8988T (cell line): ENCODE results near the gene POU2AF1.

Experiments
- DNase-seq: peaks from one replicate; pipeline ENCODE4 v3.0.0; 2011

POU2AF1 gene

DNA sequence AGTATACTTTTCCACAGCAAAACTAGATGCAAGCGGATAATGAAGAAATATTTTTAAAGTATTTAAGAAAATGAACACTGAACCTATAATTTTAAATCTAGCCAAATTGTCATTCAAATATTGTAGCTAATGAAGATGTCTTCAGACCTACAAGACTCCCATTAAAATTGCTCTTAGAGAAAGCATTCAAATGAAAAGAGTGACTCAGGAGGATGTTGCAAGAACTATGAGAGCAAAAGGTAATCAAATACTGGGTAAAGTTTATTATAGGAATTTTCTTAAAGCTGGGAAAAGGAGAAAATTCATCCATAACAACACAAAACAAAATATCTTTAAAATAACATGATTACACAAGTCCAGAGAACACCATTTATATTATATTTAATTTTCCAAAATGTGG is 5.4 kb upstream of the POU2AF1 start:
- DNase-seq, result no peak

- no peak for DNase-seq
These were observed 3.4 kb upstream of the POU2AF1 start for GRCh38 chr11:111382451-111382850.

- DNase-seq, result no peak
These were observed 594 bp upstream of the POU2AF1 start for GRCh38 chr11:111379602-111380136.

- DNase-seq, result no peak
These were observed 752 bp downstream of the POU2AF1 start for GRCh38 chr11:111378185-111378860.

DNA sequence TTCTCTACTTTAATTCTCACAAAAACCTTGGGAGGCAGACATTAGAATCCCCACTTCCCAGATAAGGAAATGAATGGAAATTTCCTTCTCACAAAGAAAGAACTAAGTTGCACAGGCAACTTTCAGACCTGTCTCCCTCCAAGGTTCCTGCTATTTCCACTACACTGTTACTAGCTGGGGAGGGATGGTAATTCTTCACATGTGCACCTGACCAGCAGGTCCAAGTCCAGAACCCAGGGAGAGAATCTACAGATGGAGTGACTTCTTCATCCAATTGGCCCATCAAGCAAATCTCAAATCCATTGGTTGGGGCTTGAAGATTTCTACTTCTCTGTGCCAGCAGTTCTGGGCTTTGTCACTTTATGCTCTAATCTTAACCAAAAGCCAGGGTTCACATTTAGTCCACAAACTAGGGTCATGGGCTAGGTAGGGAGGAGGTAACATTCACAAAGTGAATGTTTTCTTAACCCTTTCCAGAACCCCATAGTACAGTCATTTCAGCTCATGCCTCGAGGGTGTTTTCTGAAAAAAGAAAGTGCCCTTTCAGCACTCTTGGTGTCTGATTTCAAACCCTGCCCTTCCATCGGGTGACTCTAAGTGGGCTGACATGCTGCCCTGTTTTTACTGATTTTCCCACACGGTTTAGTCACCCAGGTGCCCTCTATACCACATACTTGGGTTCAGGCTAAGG is 2.7 kb downstream of the POU2AF1 start:
- DNase-seq, result no peak

- no peak for DNase-seq
These were observed 5.5 kb downstream of the POU2AF1 start for GRCh38 chr11:111373590-111373989.

DNA sequence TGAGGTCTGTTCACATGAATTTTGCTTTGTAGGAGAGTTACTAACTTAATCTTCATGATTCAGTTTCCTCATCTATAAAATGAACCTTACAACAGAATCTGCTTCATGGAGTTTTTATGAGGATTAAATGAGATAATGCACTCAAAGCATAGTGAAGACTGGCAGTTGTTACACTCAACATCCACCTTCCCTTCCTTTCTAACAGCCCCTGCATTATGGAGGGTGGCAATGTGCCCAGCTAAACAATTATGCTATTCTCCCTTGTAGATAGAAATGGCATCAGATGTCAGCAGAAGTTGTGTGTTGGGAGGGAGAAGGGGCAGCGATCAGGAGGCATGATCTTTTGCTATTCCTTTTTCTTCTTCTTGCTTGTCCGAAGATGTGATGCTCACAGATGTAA is 6.5 kb downstream of the POU2AF1 start:
- no peak for DNase-seq

GRCh38 chr11:111370902-111371578 is 8.0 kb downstream of the POU2AF1 start:
- no peak for DNase-seq

DNA sequence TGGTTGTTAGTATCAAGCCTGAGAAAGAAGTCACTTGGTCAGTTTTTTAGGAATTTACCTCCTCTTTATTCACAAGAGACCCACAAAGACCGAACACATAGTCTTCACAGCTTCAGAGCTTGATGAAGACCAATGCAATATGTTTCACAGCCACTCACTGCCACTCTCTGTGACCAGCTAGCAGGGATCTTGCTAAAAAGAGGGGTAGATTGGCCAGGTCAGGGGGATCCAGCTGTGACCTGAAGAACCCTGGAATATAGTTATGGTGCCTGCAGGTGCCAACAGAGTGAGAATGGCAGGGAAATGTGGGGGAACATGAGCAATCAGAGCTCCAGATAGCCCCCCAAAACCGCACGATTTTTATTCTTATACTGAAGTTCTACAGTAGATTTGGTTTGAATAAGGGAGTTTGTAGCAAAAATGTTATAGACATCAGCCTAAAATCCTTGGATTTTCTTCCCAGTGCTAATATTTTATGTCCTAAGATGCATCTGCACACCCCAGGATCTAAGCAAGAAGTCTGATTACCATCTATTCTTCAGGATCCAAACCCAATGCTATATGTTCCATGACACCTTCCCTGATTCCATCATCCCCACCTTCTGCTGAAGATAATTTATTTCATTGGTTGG is 8.7 kb downstream of the POU2AF1 start:
- no peak for DNase-seq

DNA sequence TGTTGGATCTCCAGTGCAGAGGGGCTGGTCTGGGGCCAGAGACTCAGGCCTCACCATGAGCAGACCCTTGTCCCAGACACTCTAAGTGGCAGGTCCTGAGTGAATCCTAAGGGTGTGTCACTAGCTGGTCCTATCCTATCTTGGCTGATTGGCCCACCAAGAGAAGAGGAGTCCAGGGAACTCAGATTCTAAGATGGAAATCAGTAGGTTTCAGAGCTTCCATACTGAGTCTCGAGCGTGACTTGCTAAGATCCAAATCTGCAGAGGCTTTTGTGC is 10.9 kb downstream of the POU2AF1 start:
- DNase-seq, result no peak

GRCh38 chr11:111367411-111368284 is 11.4 kb downstream of the POU2AF1 start:
- DNase-seq, result no peak

DNA sequence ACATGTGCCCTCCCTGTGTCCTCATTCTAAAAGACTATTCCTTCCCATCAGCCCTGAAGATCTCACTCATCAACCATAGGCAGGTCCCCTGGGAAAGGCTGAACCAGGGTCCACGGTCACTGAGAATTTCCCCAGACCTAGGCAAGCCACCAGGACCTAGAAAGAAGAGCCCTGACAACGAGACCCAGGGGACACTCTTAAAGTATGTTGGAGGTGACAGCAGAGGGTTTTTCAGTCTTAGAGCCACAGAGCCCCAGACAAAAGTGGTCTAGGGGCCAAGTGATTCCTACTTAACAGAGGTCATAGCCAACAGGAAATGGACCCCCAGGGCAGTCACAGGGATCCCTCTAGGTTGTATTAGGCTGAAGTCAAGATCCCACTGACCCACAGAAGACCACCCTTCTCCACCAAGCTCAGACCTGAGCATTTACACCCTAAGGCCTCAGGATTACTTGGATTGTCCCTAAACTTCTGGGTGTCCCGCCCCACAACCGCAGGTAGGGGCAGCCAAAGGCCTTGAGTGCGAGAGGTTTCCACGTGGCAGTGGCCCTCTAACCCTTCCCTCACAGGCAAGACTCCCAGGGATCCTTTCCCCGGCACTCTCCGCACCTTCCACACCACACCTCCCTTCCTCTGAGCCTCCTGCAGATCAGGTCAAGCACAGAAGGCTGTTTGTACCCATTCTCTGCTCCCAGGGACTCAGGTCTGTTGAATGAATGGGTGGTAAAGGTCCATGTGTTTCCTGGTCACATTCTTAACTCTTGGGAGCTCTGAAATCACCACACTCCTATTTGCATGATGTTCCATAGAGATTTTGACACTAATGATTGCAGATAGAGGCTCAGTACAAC is 12.3 kb downstream of the POU2AF1 start:
- no peak for DNase-seq

GRCh38 chr11:111365722-111366559 is 13.1 kb downstream of the POU2AF1 start:
- DNase-seq, result no peak

GRCh38 chr11:111364503-111364902 is 14.6 kb downstream of the POU2AF1 start:
- DNase-seq, result no peak

DNA sequence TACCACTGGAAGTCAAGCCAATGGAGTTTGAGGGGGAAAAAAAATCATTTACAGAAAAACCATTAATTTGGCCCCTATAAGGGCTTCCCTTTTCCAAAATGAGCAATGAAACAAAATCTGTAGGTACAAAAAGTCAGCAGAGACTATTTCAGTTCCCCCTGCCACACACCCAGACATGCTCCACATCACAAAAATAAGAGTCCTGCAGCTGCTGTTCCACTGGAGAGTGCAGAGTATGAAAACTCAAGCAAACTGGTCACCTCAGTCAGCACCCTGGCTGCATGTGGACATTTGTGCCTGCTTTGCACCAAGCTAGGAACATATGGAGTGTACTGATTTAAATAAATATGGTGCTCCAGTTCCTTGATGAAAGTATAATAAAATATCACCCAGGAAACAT is 15.1 kb downstream of the POU2AF1 start:
- no peak for DNase-seq

GRCh38 chr11:111362887-111363411 is 16.1 kb downstream of the POU2AF1 start:
- no peak for DNase-seq

- no peak for DNase-seq
These were observed 17.2 kb downstream of the POU2AF1 start for GRCh38 chr11:111361874-111362273.

DNA sequence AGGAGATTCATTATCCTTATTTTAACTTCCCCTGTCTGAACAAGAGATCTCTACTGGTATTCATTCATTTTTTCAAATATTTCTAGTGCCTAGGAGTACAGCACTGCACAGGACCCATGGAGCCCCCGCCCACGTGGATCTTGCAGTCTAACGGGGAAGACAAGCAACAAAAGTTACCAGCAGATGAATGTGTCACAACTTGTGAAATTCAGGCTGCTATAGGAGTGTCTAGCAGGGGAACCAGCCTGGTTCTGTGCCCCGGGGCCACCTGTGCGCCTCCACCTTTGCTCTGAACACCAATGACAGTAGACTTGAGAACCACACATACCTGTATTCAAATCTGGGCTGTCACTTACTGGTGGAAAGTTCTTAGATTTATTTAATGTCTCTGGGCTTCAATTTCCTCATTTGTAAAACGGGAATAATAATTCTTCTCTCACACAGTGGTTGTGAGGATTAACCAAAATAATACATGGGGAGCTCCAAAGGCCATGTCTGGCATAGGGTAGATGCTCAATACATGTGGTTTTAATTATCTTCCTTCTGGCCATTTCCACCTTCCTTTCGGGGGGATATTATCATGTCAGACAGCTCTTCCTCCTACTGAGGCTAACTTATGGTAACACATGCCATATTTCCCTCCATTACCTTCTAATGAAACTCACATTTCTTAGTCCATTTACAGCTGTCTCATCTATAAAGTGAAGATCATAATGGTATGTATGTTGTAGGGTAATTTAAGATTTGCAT is 17.8 kb downstream of the POU2AF1 start:
- DNase-seq, result no peak

GRCh38 chr11:111360150-111361043 is 18.7 kb downstream of the POU2AF1 start:
- DNase-seq, result no peak
